Tibial artery (tissue), 4 donors: ENCODE measurements around the gene LRGUK.
A peak's percentile ranks its signal among the peaks of the same experiment; 100 is the strongest.

Experiments
- DNase-seq, 2 donors: peaks; one replicate each; pipeline ENCODE4 v3.0.0-alpha.2; 2019
- H3K27ac ChIP-seq, 2 donors: fragments of 200-600 bp; sonication (generic) in 1 of 2; 1 replicate in 1 of 2; 2 replicates in 1 of 2; pipeline ENCODE4 v1.5.1; 2018 to 2019; ENCODE audit warnings: mild to moderate bottlenecking in 1 of 2
- H3K27me3 ChIP-seq, 2 donors: fragments of 200-600 bp; sonication (generic) in 1 of 2; one replicate each; pipeline versions ENCODE4 v1.5.1 to v1.6.0; 2016 to 2019
- H3K36me3 ChIP-seq, 3 donors: fragments of 200-600 bp; sonication (generic) in 2 of 3; one replicate each; pipeline ENCODE4 v1.5.1; 2016 to 2019; ENCODE audit warnings: mild to moderate bottlenecking in 2 of 3
- H3K4me1 ChIP-seq, 4 donors: fragments of 200-600 bp; sonication (generic) in 2 of 4; 1 replicate in 3 of 4; 2 replicates in 1 of 4; pipeline ENCODE4 v1.5.1; 2016 to 2019
- H3K4me3 ChIP-seq, 2 donors: fragments of 200-600 bp; sonication (generic) in 1 of 2; 1 replicate in 1 of 2; 2 replicates in 1 of 2; pipeline ENCODE4 v1.5.1; 2018 to 2019; ENCODE audit warnings: mild to moderate bottlenecking in 2 of 2
- H3K9me3 ChIP-seq, 3 donors: fragments of 200-600 bp; sonication (generic) in 1 of 3; one replicate each; pipeline ENCODE4 v1.5.1; 2016 to 2019
- CTCF ChIP-seq, 2 experiments: fragments of 200-600 bp in 1 of 2; fragments of 450-650 bp in 1 of 2; IDR thresholded peaks; one replicate each; pipeline ENCODE4 v1.5.1; 2017 to 2019; ENCODE audit warnings: antibody characterized with exemption in 2 of 2, mild to moderate bottlenecking in 1 of 2, moderate library complexity in 1 of 2
- intact Hi-C: fragments of 100-400 bp; cut with DNase I; formaldehyde crosslinking; loops from one replicate; pipeline ENCODE4 v1.15.0; 2023; ENCODE audit warnings: low total_unique reads

Gene LRGUK

GRCh38 chr7:134114992-134115391 lies 12.1 kb upstream of the LRGUK start:
- no peaks in the 10 kb centered on the region for H3K36me3 ChIP-seq
- TF ChIP-seq CTCF (IDR thresholded peaks at IDR 0.05): no peak
- intact Hi-C loops: loop anchor here (2.0 kb wide), 1 partner anchor 16 kb away; no protein-coding TSS in a partner anchor
- H3K27me3 ChIP-seq: no peaks in the 10 kb centered on the region
- no peak for DNase-seq
- H3K4me3 ChIP-seq: no peak overlapping the region
- no peaks in the 10 kb centered on the region for H3K4me1 ChIP-seq
- H3K27ac ChIP-seq: no peak overlapping the region
- no peaks in the 10 kb centered on the region for H3K9me3 ChIP-seq

GRCh38 chr7:134120405-134120804 lies 6.7 kb upstream of the LRGUK start:
- no peak overlapping the region for H3K27ac ChIP-seq
- no peak for DNase-seq
- no peaks in the 10 kb centered on the region for H3K9me3 ChIP-seq
- H3K27me3 ChIP-seq: no peaks in the 10 kb centered on the region
- H3K36me3 ChIP-seq: no peaks in the 10 kb centered on the region
- no peak overlapping the region for H3K4me3 ChIP-seq
- intact Hi-C loops: no loop called here
- no peaks in the 10 kb centered on the region for H3K4me1 ChIP-seq
- no peak for TF ChIP-seq CTCF (IDR thresholded peaks at IDR 0.05)

- no peak for DNase-seq
- Histone ChIP-seq H3K9me3 (no peaks in the 10 kb centered on the region), H3K4me1 (peaks cover 0 to 2% (median 0%) of the 10 kb centered on the region in 4 donors), H3K27me3 (no peaks in the 10 kb centered on the region), H3K4me3 (no peak overlapping the region), H3K36me3 (no peaks in the 10 kb centered on the region), H3K27ac (no peak overlapping the region)
- no peak for TF ChIP-seq CTCF (IDR thresholded peaks at IDR 0.05)
- intact Hi-C loops: no loop called here
Observed at GRCh38 chr7:134121632-134122139, 5.5 kb upstream of the LRGUK start.

- H3K9me3 ChIP-seq: no peaks in the 10 kb centered on the region
- TF ChIP-seq CTCF (IDR thresholded peaks at IDR 0.05): no peak
- H3K27ac ChIP-seq: no peak overlapping the region
- peaks cover 0 to 10% (median 1%) of the 10 kb centered on the region in 4 donors for H3K4me1 ChIP-seq
- no peaks in the 10 kb centered on the region for H3K36me3 ChIP-seq
- H3K27me3 ChIP-seq: no peaks in the 10 kb centered on the region
- no peak overlapping the region for H3K4me3 ChIP-seq
- DNase-seq: no peak
- intact Hi-C loops: no loop called here
Observed at GRCh38 chr7:134122980-134123379, 4.2 kb upstream of the LRGUK start.

- no peak for DNase-seq
- H3K4me1 ChIP-seq: peaks cover 0 to 12% (median 1%) of the 10 kb centered on the region in 4 donors
- H3K9me3 ChIP-seq: no peaks in the 10 kb centered on the region
- H3K4me3 ChIP-seq: no peak overlapping the region
- no peaks in the 10 kb centered on the region for H3K36me3 ChIP-seq
- no peak for TF ChIP-seq CTCF (IDR thresholded peaks at IDR 0.05)
- H3K27me3 ChIP-seq: no peaks in the 10 kb centered on the region
- H3K27ac ChIP-seq: no peak overlapping the region
- intact Hi-C loops: no loop called here
Observed at GRCh38 chr7:134126146-134126545, 994 bp upstream of the LRGUK start.

GRCh38 chr7:134126596-134126965 lies 559 bp upstream of the LRGUK start:
- no peak for TF ChIP-seq CTCF (IDR thresholded peaks at IDR 0.05)
- no peak overlapping the region for H3K27ac ChIP-seq
- DNase-seq: no peak
- intact Hi-C loops: no loop called here
- no peaks in the 10 kb centered on the region for H3K9me3 ChIP-seq
- H3K27me3 ChIP-seq: no peaks in the 10 kb centered on the region
- H3K36me3 ChIP-seq: no peaks in the 10 kb centered on the region
- peak overlapping the region; percentile 53 to 80 for H3K4me3 ChIP-seq
- H3K4me1 ChIP-seq: peaks cover 0 to 12% (median 1%) of the 10 kb centered on the region in 4 donors
